Chondrocyte (in vitro differentiated cells): ENCODE data around the gene MYH7. TPM values are rescaled to one million over a fixed set of nuclear protein-coding genes. Genes with fewer than 3 reads are reported as not detected.

Source experiments
- DNase-seq: peaks from one replicate; pipeline ENCODE4 v3.0.0; 2021; ENCODE audit warnings: mixed read lengths, low spot score
- H3K27ac Mint-ChIP-seq: one replicate; pipeline ENCODE4 v1.8.0; 2021; ENCODE audit warnings: mild to moderate bottlenecking, moderate library complexity, mixed read lengths; ENCODE audit not compliant: unreplicated experiment
- H3K27me3 Mint-ChIP-seq: 2 replicates; pipeline ENCODE4 v1.8.0; 2021; ENCODE audit warnings: low read depth, mixed read lengths
- H3K36me3 Mint-ChIP-seq: 2 replicates; pipeline ENCODE4 v1.8.0; 2021; ENCODE audit warnings: low read depth, mixed read lengths
- H3K4me1 Mint-ChIP-seq: 2 replicates; pipeline ENCODE4 v1.8.0; 2021; ENCODE audit warnings: low read depth, mild to moderate bottlenecking, mixed read lengths
- H3K4me3 Mint-ChIP-seq: one replicate; pipeline ENCODE4 v1.8.0; 2021; ENCODE audit warnings: mild to moderate bottlenecking, moderate library complexity, mixed read lengths; ENCODE audit not compliant: unreplicated experiment
- H3K9me3 Mint-ChIP-seq: 2 replicates; pipeline ENCODE4 v1.8.0; 2021; ENCODE audit warnings: low read depth, mixed read lengths
- total RNA-seq: library from RNA; stranded (reverse); gene quantifications from 3 replicates; pipeline ENCODE4 v1.2.1, GENCODE V29; 2021
- TF ChIP-seq, protein P1 (sequence below): fragments of 200-600 bp; sonication (generic); IDR thresholded peaks from 2 replicates; pipeline ENCODE4 v1.5.0; 2021; ENCODE audit warnings: antibody characterized with exemption, mild to moderate bottlenecking, moderate library complexity

The MYH7 gene
- total RNA-seq, 1 donor from 2014 or later, result not detected

DNA sequence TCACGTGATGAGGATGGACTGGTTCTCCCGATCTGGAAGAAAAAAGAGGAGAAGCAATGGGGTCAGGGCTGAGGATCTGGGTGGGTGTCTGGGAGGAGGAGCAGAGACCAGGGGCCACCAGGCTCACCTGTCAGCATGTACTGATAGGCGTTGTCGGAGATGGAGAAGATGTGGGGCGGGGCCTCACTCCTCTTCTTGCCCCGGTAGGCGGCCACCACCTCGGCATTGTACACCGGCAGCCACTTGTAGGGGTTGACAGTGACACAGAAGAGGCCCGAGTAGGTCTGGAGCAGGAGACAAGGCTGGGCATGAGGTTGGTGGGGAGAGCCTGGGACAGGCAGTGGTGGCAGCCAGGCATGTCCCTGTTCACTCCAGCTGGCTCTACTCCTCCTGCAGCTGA lies 30.4 kb downstream of the MYH7 start:
- H3K27me3 Mint-ChIP-seq, result peaks cover 53% of the 10 kb centered on the region
- no peaks in the 10 kb centered on the region for H3K9me3 Mint-ChIP-seq
- H3K4me1 Mint-ChIP-seq, result no peaks in the 10 kb centered on the region
- no peak overlapping the region for H3K4me3 Mint-ChIP-seq
- H3K27ac Mint-ChIP-seq, result no peak overlapping the region
- H3K36me3 Mint-ChIP-seq, result no peaks in the 10 kb centered on the region
- DNase-seq, result no peak
- TF ChIP-seq, protein P1, sequence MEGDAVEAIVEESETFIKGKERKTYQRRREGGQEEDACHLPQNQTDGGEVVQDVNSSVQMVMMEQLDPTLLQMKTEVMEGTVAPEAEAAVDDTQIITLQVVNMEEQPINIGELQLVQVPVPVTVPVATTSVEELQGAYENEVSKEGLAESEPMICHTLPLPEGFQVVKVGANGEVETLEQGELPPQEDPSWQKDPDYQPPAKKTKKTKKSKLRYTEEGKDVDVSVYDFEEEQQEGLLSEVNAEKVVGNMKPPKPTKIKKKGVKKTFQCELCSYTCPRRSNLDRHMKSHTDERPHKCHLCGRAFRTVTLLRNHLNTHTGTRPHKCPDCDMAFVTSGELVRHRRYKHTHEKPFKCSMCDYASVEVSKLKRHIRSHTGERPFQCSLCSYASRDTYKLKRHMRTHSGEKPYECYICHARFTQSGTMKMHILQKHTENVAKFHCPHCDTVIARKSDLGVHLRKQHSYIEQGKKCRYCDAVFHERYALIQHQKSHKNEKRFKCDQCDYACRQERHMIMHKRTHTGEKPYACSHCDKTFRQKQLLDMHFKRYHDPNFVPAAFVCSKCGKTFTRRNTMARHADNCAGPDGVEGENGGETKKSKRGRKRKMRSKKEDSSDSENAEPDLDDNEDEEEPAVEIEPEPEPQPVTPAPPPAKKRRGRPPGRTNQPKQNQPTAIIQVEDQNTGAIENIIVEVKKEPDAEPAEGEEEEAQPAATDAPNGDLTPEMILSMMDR, result no peak

DNA sequence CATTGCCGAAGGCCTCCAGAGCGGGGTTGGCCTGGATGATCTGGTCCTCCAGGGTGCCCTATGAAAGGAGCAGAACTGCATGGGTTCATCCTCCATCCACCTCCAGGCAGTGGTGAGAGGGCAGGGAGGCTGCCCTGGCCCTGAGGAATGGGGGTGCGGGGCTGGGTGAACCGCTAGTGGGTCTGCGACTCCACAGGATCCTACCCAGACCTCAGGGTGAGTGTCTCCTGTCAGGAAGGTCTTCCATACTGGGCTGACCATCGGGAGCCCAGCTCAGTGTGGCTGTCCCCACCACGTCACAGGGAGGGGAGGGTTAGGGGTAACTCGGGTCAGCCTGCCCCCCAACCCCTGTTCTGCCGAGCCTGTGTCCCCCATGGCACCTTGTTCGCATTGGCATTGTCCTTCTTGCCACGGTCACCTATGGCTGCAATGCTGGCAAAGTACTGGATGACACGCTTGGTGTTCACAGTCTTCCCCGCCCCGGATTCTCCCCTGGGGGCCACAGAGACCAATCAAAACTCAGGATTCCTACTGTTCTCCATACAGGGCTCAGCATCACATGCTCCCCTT lies 31.0 kb downstream of the MYH7 start:
- Mint-ChIP-seq H3K4me1 (no peaks in the 10 kb centered on the region), H3K4me3 (no peak overlapping the region), H3K9me3 (no peaks in the 10 kb centered on the region), H3K36me3 (no peaks in the 10 kb centered on the region), H3K27ac (no peak overlapping the region), H3K27me3 (peaks cover 53% of the 10 kb centered on the region)
- TF ChIP-seq, protein P1, result no peak
- DNase-seq, result no peak

DNA sequence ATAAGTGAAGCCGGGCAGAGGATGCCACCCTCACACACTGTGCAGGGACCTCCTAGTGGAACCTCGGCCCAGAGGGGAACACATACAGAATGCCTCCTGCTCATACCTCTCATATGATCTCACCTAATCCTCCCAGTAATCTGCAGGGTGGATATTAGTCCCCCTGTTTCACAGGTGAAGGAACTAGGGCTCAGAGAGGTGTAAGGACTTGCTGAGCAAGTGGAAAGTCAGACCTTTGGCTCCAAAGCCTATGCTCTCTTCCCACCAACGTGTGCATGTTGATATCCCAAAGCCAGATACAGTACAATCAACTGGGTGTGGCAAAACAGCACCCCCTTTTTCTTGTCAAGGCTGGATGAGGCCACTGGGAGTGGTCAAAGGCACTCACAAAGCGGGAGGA lies 31.6 kb downstream of the MYH7 start:
- Mint-ChIP-seq H3K4me3 (no peak overlapping the region), H3K36me3 (no peaks in the 10 kb centered on the region), H3K4me1 (no peaks in the 10 kb centered on the region), H3K27ac (no peak overlapping the region), H3K27me3 (peaks cover 51% of the 10 kb centered on the region), H3K9me3 (no peaks in the 10 kb centered on the region)
- no peak for DNase-seq
- TF ChIP-seq, protein P1, result no peak

DNA sequence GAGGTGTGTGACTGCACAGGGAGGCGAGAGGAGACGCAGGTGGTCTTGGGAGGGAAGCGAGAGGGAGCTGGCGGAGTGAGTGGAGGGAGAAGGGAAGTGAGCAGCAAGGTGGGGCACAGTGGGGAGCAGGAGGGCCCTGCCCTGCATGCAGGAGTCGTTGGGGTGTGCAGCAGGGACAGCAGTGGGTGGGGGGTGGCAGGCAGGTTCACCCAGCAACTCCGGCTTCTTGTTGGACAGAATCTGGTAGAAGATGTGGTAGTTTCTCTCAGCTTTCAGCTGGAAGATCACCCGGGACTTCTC lies 32.4 kb downstream of the MYH7 start:
- H3K27ac Mint-ChIP-seq, result no peak overlapping the region
- TF ChIP-seq, protein P1, result no peak
- H3K36me3 Mint-ChIP-seq, result no peaks in the 10 kb centered on the region
- H3K4me1 Mint-ChIP-seq, result no peaks in the 10 kb centered on the region
- no peak overlapping the region for H3K4me3 Mint-ChIP-seq
- no peaks in the 10 kb centered on the region for H3K9me3 Mint-ChIP-seq
- no peak for DNase-seq
- H3K27me3 Mint-ChIP-seq, result peaks cover 48% of the 10 kb centered on the region

DNA sequence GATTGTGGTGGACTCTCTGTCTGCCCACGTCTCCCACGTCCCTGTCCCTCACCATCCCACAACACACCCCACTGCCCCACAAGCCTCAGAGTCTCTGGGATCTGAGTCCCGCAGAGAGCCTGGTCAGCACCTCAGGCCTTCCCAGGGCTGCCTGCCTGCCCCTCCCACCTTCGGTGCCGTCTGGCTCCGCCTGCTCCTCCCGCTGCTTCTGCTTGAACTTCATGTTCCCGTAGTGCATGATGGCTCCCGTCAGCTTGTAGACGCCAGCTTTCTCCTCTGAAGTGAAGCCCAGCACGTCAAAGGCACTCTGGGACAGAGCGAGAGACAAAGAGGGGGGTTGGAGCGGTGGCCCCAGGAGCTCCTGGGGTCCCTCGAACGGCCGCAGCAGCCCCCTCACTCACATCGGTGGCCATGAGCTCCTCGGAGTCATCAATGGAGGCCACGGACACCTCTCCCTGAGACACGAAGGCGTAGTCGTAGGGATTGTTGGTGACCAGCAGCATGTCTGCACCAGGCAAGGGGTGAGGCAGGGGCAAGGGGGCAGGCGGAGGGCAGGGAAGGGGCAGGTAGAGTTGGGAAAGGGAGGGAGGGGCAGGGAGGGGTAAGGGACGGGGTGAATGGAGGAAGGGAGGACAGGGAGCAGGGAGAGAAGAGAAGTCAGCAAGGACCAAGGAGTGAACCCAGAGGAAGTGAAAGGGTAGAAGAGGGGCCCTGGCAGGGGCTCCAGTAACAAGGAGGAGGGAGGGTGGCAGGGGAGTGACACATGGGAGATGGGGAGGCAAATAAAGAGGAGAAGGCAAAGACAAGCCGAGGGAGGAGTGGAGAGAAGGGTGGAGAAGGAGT lies 32.9 kb downstream of the MYH7 start:
- no peaks in the 10 kb centered on the region for H3K36me3 Mint-ChIP-seq

More for the DNA sequence above, 32.9 kb downstream of the MYH7 start:
- no peak overlapping the region for H3K27ac Mint-ChIP-seq
- H3K4me1 Mint-ChIP-seq, result no peaks in the 10 kb centered on the region
- H3K4me3 Mint-ChIP-seq, result no peak overlapping the region
- TF ChIP-seq, protein P1, result no peak
- H3K27me3 Mint-ChIP-seq, result peaks cover 45% of the 10 kb centered on the region
- H3K9me3 Mint-ChIP-seq, result no peaks in the 10 kb centered on the region
- DNase-seq, result no peak
